Spleen (tissue), 11 donors: ENCODE data around the gene HDAC5. TPM values are rescaled to one million over a fixed set of nuclear protein-coding genes. Genes with fewer than 3 reads are reported as not detected.
"Not testable (repeated sequence)": the region's sequence is repeated elsewhere in the genome, so short reads cannot be mapped to it uniquely, and the experiment has no call there.

Source experiments
- DNase-seq: peaks from one replicate; pipeline ENCODE4 v3.0.0-alpha.2; 2020
- H3K27ac ChIP-seq, 8 donors: fragments of 200-600 bp; sonication (generic) in 7 of 8; 1 replicate in 4 of 8; 2 replicates in 4 of 8; pipeline versions ENCODE4 v1.5.0 to v1.8.0; 2016 to 2021; ENCODE audit warnings: inconsistent platforms in 4 of 8, mild to moderate bottlenecking in 4 of 8, moderate library complexity in 1 of 8
- H3K27me3 ChIP-seq, 7 donors: fragments of 200-600 bp; sonication (generic) in 6 of 7; replicated peaks in 1 of 7; 1 replicate in 4 of 7; 2 replicates in 3 of 7; pipeline versions ENCODE4 v1.5.0 to v1.8.0; 2016 to 2021; ENCODE audit warnings: inconsistent platforms in 3 of 7, mild to moderate bottlenecking in 1 of 7
- H3K36me3 ChIP-seq, 6 donors: fragments of 200-600 bp; sonication (generic) in 5 of 6; 1 replicate in 4 of 6; 2 replicates in 2 of 6; pipeline versions ENCODE4 v1.5.0 to v1.8.0; 2016 to 2021; ENCODE audit warnings: inconsistent platforms in 2 of 6
- H3K4me1 ChIP-seq, 6 donors: fragments of 200-600 bp; sonication (generic) in 5 of 6; 1 replicate in 3 of 6; 2 replicates in 3 of 6; pipeline versions ENCODE4 v1.5.0 to v1.8.0; 2016 to 2021; ENCODE audit warnings: inconsistent platforms in 3 of 6
- H3K4me3 ChIP-seq, 8 donors: fragments of 200-600 bp; sonication (generic) in 7 of 8; 1 replicate in 4 of 8; 2 replicates in 4 of 8; pipeline versions ENCODE4 v1.5.0 to v1.8.0; 2016 to 2021; ENCODE audit warnings: inconsistent platforms in 4 of 8, mild to moderate bottlenecking in 4 of 8, moderate library complexity in 2 of 8
- H3K9me3 ChIP-seq, 8 donors: fragments of 200-600 bp; sonication (generic) in 7 of 8; 1 replicate in 4 of 8; 2 replicates in 4 of 8; pipeline versions ENCODE4 v1.5.0 to v1.8.0; 2016 to 2021; ENCODE audit warnings: inconsistent platforms in 4 of 8
- CTCF ChIP-seq, 11 experiments: fragments of 200-600 bp in 7 of 11; fragments of 450-650 bp in 4 of 11; sonication (generic) in 4 of 11; IDR thresholded peaks in 8 of 11; conservative IDR thresholded peaks in 3 of 11; 1 replicate in 7 of 11; 2 replicates in 4 of 11; pipeline versions ENCODE4 v1.4.0 to v1.8.0; 2016 to 2021; ENCODE audit warnings: antibody characterized with exemption in 11 of 11, inconsistent platforms in 4 of 11, mild to moderate bottlenecking in 1 of 11
- POLR2A ChIP-seq, 3 donors: fragments of 450-650 bp; IDR thresholded peaks; one replicate each; pipeline ENCODE4 v1.5.1; 2017; ENCODE audit warnings: antibody characterized with exemption in 3 of 3, mild to moderate bottlenecking in 1 of 3
- POLR2AphosphoS5 ChIP-seq, 3 donors: sonication (generic); formaldehyde crosslinking; IDR thresholded peaks; one replicate each; pipeline ENCODE4 v1.5.1; 2017; ENCODE audit warnings: antibody characterized with exemption in 3 of 3
- WGBS, 5 donors: extraction: QIAGEN DNeasy Blood & Tissue Kit in 3 of 5; methylation state at CpG; one replicate each; pipeline versions ENCODE4 v1.1.5 to v1.1.7; 2013 to 2018; 5-methylcytosine and 5-hydroxymethylcytosine counted together
- intact Hi-C: fragments of 100-400 bp; cut with DNase I; formaldehyde crosslinking; loops from one replicate; pipeline ENCODE4 v1.15.0; 2023; ENCODE audit warnings: low total_unique reads
- polyA plus RNA-seq, 3 donors: library from polyadenylated mRNA; stranded (reverse); fragments of 200-250 nt; gene quantifications; one replicate each; pipeline ENCODE4 v1.2.1, GENCODE V29; 2013
- total RNA-seq, 7 donors: library from RNA; depleted of rRNA in 3 of 7; stranded (reverse); fragments of >200 nt in 3 of 7; fragmentation: NEBNext Ultra II Directional in 4 of 7; extraction: Animal tissue kit (Norgen Biotek cat#: 25700) in 4 of 7; gene quantifications; one replicate each; pipeline versions ENCODE4 v1.1.0 to v1.2.1, GENCODE V29; 2016 to 2021
- donor health status: healthy with polysubstance abuse.
- donor health status: DM: no; HTN: no; CAD: no; lungs with moderate emphysema.
- donor health status: DM: no; HTN: no; CAD: no.
- donor health status: Bipolar disorder and iron deficiency.
- donor health status: healthy.
- donor health status: DM: no; HTN: no; CAD: no.
- donor health status: DM: yes; HTN: yes; CAD: no.

HDAC5 gene
- total and polyA plus RNA-seq, 10 donors = 18.5 to 72.9 (median 46.7) TPM

GRCh38 chr17:44038604-44039011, 84.8 kb downstream of the HDAC5 start:
- H3K4me3 ChIP-seq = no peak overlapping the region
- intact Hi-C loops = no loop called here
- peaks cover 0 to 39% (median 21%) of the 10 kb centered on the region in 6 donors for H3K4me1 ChIP-seq
- H3K27ac ChIP-seq = no peak overlapping the region
- H3K9me3 ChIP-seq = no peaks in the 10 kb centered on the region
- no peak for DNase-seq
- peaks cover 3 to 53% (median 39%) of the 10 kb centered on the region in 6 donors for H3K36me3 ChIP-seq
- H3K27me3 ChIP-seq = no peaks in the 10 kb centered on the region
- WGBS, 5 donors = 86 to 99% (median 88%) methylated on average over 3 of the region's 3 CpGs
- TF ChIP-seq CTCF (IDR thresholded peaks at IDR 0.05 in 8 of 11, conservative IDR thresholded peaks at IDR 0.05 in 3 of 11) (no peak), POLR2A (IDR thresholded peaks at IDR 0.05) (no peak), POLR2AphosphoS5 (IDR thresholded peaks at IDR 0.05) (no peak)

- Histone ChIP-seq H3K4me3 (no peak overlapping the region), H3K27me3 (no peaks in the 10 kb centered on the region), H3K36me3 (peaks cover 3 to 65% (median 47%) of the 10 kb centered on the region in 6 donors), H3K9me3 (no peaks in the 10 kb centered on the region), H3K4me1 (peaks cover 0 to 29% (median 14%) of the 10 kb centered on the region in 6 donors), H3K27ac (no peak overlapping the region)
- no peak for TF ChIP-seq POLR2AphosphoS5 (IDR thresholded peaks at IDR 0.05)
- TF ChIP-seq CTCF (IDR thresholded peaks at IDR 0.05 in 8 of 11, conservative IDR thresholded peaks at IDR 0.05 in 3 of 11) = no peak
- TF ChIP-seq POLR2A (IDR thresholded peaks at IDR 0.05) = no peak
- WGBS, 5 donors = 94 to 100% (median 98%) methylated on average over 2 of the region's 2 CpGs
- intact Hi-C loops = no loop called here
- DNase-seq = no peak
These were observed 86.0 kb downstream of the HDAC5 start for GRCh38 chr17:44037471-44037870.

GRCh38 chr17:44034688-44035087, 88.8 kb downstream of the HDAC5 start:
- no CpG with 5 or more reads among the region's 3 CpGs for WGBS, 5 donors

GRCh38 chr17:44033861-44034408, 89.5 kb downstream of the HDAC5 start:
- 53 to 70% (median 58%) methylated on average over 3 of the region's 3 CpGs for WGBS, 5 donors
- intact Hi-C loops = no loop called here
- Histone ChIP-seq H3K36me3 (peaks cover 3 to 85% (median 51%) of the 10 kb centered on the region in 6 donors), H3K4me3 (no peak overlapping the region), H3K9me3 (no peaks in the 10 kb centered on the region), H3K4me1 (peaks cover 0 to 11% (median 0%) of the 10 kb centered on the region in 6 donors), H3K27ac (peak overlapping the region in 1 of 8 donors; percentile 37), H3K27me3 (no peaks in the 10 kb centered on the region)
- DNase-seq = no peak
- no peak for TF ChIP-seq CTCF (IDR thresholded peaks at IDR 0.05 in 8 of 11, conservative IDR thresholded peaks at IDR 0.05 in 3 of 11)
- no peak for TF ChIP-seq POLR2A (IDR thresholded peaks at IDR 0.05)
- TF ChIP-seq POLR2AphosphoS5 (IDR thresholded peaks at IDR 0.05) = no peak

More at GRCh38 chr17:44034688-44035087, 88.8 kb downstream of the HDAC5 start:
- H3K4me3 ChIP-seq, H3K9me3 ChIP-seq, H3K27me3 ChIP-seq, intact Hi-C loops, H3K27ac ChIP-seq, DNase-seq: not testable (repeated sequence)
- H3K36me3 ChIP-seq = peaks cover 3 to 85% (median 54%) of the 10 kb centered on the region in 6 donors
- H3K4me1 ChIP-seq = peaks cover 0 to 11% (median 0%) of the 10 kb centered on the region in 6 donors
